Stromal cell of bone marrow (primary cell): ENCODE measurements around the gene KRT17.
"Not testable (repeated sequence)": the region's sequence is repeated elsewhere in the genome, so short reads cannot be mapped to it uniquely, and the experiment has no call there.

Experiments
- DNase-seq: peaks from one replicate; pipeline ENCODE4 v3.0.0-alpha.2; 2012; ENCODE audit warnings: low read depth

Gene KRT17

DNA sequence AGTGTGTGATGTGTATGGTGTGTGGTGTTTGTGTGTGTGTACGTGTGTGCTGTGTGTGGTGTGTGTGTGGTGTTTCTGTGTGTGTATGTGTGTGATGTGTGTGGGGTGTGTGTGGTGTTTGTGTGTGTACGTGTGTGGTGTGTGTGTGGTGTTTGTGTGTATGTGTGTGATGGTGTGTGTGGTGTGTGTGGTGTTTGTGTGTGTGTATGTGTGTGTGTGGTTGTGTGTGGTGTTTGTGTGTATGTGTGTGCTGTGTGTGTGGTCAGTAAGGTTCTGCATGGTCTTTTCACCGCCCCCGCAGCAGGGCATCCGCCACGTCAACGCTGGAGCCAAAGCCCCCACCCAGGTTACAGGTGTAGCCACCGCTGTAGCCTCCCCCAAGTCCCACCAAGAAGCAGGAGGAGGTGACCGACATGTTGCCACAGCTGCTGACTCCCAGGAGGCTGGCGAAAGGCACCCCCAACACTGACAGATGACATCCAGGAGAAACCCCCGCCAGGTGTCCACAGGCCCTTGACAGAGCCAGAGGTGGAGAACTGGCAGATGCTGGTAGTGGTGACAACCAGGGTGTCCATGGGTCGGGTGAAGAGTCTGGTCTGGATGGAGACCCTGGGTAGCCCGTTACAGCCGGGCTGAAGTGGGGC lies 9.3 kb upstream of the KRT17 start:
- DNase-seq = no peak

DNA sequence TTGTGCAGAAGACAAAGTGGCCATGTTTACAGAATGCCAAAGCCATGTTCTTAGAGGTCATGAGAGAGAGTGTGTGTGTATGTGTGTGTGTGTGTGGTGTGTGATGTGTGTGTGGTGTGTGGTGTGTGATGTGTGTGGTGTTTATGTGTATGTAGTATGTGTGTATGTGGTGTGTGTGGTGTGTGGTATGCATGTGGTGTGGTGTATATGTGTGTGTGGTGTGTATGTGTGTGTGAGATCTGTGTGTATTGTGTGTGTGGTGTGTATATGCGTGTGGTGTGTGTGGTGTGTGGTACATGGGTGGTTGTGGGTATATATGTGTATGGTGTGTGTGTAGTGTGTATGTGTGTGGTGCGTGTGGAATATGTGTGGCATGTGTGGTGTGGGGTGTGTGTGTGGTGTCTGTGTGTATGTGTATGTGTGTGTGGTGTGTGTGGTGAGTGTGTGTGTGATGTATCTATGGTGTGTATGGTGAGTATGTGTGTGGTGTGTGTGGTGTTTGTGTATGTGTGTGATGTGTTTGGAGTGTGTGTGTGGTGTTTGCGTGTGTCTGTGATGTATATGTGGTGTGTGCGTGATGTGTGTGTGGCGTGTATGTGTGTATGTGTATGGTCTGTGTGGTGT lies 8.2 kb upstream of the KRT17 start:
- no peak for DNase-seq

DNA sequence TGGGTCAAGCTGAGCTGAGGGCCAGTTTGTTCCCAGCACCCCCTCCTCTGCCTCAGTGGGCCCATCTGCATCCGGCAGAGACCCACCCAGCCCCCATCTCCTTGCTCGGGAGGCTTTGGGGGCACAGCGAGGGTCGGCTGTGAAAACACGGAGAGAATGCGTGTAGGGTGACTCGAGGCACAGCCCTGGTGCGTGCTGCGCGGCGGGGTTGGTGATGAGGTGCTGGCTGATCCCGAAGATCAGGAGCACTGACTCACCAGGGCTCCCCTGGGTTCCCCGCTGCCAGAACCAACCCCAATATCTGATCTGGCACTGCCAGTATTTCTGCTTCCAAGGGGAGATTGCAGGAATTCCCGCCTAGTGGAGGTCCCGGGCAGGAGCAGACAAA lies 7.5 kb upstream of the KRT17 start:
- DNase-seq = no peak

DNA sequence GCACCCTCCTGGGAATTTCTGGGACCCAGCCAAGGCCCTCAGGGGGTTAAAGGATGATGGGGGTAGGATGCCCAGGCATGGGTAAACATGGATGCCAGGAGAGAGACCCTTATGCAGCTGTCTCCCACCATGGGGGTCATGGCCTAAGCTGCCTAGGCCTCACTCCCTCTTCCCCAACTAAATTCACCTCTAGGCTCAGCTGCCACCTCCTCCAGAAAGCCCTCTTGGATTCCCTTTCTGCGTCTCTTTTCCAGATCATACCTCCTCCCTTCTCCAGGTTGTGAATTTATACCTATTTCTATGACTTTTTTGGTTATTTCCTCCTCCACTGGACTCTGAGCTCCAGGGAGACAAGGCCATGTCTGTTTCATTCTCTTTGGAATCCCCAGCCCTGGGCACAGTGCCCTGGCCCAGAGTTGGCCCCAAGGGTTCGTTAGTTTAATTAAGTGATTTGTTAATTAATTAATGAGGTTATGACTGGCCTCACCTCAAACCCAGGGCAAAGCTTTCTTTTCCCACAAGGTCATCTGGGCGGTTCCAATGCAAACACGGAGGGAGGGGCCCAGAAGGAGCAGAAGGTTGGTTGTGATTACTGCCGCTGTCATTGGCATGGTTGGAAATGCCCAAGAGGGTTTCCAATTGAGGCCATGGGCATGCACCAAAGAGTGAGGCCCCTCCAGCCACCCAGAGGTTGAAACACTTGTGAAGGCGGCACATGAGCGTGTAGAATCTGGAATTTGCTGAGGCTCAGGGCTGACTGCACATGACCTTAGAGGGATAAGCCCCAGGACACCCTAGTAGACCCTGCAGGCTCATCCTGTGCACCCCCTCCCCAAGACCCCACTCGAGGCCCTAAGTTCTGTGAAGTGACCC lies 6.9 kb upstream of the KRT17 start:
- no peak for DNase-seq

DNA sequence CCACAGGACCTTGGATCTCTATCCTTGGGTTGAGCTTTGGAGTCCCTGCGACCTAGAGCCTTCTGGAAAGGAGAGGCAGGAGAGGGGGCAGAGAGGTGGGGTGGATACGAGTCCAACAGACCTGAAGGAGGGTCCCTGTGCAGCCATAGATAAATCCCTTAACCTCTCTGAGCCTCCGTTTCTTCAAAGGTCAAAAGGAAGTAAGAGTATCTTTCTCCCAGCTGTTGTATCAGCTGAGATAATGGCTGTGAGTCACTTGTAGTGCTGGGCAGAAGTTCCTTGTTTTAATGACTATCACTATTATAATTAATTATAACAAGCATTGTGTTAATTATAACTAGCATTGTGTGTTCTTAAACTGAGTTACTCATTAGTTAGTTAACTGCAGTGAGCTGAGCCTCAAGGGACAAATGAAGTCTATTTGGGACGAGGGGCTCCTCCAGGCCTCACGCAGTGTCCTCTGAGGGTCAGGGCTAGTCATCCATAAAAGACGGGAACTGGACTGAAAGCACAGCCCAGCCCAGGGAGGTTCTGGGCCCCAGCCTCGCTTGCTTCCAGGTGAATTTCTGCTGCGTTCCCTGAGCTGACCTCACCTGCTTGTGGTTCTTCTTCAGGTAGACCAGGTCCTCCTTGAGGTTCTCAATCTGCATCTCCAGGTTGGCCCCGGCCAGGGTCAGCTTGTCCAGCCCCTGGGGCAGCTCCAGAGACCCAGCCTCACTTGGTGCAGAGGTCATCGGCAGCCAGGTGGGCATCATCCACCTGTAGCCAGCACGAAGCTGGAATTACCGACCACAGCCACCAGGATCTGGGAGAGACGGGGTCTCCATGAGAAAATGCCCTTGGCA lies 5.7 kb upstream of the KRT17 start:
- no peak for DNase-seq

DNA sequence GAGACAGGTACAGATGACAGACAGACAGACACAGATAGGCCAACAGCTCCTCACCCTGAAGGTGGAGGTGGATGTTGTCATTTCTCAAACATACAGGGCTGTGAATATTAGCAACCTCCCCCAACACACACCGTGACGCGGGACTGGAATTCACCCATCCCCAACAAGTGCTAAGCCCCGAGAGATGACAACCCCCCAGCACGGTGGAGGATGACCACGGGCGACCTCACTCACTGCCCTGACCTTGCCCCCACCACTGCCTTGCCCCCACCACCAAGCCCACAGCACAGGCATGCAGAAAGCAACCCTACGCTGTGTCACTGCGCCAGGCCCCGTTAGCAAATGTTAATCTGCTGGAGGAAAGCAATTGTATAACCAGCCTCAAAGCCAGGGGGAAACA lies 4.9 kb upstream of the KRT17 start:
- no peak for DNase-seq

DNA sequence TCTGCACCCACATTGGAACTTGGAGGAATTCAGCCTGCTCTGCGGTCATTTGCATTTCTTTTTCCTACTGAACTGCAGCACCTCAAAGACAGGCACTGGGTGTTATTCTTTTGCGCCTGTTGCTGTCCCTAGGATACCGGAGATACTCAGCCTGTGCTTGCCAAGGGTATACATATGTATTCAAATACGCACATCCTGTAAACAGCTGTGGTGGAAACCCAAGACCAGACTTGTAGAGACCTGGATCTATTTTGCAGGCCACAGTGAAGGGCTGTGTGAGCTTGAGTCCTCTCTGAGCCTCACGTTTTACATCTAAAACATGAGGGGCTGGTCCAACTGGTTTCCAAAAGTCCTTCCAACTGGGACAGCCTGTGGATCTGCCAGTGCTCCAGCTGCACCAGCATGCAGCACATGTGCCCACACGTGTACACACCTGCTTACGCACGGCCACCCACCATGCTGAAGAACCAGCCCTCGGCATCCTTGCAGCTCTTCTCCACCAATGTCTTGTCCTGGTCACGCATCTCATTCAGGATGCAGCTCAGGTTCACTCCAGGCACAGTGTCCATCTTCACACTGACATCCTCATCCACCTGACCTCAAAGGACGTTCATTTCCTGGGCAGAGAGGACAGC lies 4.4 kb upstream of the KRT17 start:
- not testable (repeated sequence) for DNase-seq

DNA sequence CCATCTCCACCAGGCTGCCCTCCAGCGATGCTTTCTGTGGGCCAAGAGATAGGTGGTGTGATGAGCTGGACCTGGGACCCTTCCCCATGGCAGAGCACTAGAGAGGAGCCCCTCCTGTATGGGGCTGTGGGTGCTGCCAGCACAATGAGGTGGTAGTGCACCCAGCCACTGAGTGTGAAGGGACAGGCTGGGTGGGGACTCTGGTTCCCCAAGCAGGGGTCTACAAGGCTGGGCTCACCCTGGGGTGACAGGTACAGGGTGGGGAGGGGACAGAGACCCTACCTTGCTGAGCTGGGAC lies 3.6 kb upstream of the KRT17 start:
- DNase-seq = not testable (repeated sequence)

DNA sequence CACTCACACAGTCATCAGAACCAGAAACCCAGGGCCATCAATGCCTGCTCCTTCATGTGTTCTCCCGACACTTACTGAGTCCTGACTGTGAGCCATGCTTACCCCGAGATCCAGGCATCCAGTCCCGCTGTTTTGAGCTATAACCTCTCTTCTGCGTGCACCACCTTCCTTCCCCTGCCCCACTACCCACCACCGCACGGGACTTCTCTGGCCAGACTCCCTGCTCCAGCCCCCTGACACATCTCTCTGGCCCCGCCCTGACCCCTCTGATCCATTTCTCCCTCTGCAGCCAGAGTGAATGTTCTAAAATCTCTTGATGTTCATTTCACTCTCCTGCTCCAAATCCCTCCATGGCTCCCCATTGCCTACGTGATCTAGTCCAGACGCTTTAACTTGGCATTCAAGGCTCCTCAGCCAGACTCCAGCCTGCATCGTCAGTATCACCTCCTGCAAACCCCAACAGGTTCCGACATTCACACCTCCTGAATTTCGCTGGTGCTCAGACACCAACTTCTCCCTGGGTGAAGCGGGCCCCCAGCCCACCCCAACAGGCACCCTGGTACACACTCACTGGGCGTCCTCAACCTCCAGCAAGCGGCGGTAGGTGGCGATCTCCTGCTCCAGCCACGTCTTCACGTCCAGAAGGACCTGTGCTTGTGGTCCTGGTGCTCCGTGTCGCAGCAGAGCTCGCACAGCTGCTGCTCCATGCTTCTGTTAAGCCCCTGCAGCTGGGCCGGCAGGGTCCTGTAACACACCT lies 3.1 kb upstream of the KRT17 start:
- no peak for DNase-seq

DNA sequence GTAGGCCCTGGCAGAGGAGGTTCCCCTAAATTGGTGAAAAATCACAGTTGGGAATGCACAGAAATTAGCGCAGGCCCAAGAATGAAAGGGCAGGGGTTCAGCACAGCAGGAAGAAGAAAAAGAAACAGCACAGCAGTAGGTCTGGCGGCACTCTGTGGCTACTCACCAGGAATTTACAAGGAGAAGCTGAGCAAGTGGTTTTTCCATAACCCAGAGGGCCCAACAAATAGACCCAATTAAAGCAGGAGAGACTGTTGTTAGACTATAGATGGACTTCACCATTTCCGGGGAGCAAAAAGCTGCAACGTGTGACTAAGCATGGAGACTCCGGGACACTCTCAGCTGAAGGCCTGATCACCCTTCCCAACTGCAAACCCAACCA lies 2.5 kb upstream of the KRT17 start:
- DNase-seq = not testable (repeated sequence)

DNA sequence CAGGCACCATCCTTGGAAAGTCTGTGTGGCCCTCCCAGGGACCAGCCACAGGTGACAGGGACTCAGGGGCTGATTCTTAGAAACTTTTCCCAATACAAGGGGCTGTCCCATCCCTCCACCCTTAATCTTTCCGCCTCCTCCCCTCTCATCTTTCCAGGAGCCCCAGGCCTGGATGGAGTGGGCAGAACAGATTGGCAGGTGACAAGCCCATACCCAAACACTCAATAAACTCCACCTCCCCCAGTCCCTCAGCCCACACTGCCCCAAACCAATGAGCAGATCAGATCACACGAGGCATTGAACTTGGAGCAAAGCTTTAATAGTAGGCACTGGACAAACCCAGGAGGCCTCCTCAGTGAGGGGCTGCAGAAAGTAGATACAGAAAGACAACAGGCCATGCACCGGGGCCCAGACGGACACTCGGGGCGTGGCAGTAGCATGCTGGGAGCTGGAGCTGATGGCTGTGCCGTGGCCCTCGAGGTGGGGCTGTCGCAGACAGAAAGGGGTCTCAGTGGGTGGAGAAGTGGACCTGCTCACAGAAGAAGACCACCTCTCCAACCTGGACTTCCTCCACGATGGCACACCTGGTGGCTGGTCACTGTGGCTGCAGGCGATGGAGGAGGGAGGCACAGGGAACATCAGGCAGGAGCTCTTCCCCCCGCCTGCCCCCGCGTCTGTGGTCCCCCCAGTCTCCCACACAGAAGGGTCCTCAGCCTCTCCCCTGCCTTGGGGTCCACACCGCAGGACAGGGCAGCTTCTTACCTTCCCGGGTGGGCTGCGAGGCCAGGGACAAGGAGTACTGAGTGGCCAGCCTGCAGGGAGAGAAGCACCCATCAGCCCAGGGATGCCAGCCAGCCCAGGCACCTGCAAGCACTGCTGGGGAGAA lies 1.9 kb upstream of the KRT17 start:
- DNase-seq = not testable (repeated sequence)

DNA sequence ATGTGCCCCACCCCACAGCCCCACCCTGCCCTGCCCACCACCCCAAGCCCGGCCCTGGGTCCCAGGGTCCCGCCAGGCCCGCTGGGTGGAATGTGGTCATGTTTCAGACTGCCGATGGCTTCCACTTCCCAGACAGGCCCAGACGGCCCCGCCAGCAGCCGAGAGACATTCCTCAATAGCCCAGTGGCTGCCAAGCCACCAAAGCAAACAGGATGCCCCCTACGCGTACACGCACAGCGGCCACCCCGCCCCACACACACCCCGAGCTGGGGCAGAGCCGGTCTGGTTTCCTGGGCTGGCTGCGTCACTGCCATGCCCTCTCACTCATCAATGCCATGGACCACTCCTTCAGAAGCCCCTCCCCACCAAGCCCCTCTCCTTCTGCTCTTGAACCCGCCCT lies 1.2 kb upstream of the KRT17 start:
- DNase-seq = no peak

DNA sequence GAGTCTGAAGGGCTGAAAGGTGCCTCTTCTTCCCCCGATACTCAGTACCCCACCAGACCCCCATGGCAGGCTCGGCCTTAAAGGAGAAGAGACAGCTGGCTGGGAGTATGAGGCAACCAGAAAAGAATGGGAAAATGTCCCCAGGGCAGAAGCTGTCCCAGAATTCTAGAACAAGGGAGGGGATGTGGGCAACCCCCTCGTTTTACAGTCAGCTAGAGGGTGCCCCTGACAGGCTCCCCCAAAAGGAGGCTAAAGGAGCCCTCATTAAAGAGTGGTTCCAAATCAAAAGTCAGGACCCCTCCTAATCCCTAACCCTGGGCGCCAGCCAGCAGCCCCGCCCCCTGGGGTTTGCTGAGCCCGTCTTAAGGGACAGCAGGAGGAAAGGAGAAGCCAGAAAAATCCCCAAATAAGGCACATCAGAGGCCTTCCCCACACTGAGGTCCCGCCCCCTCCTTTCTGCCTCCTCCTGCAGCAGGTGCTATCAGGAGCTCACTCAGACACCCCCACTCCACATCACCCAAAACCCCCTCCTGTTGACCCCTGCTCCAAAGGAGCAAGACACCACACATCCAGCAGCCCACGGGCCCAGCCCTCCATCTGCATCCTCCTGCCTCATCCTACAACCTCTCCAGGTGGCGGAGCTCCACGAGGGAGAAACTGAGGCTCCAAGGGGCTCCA lies 1.1 kb downstream of the KRT17 start:
- not testable (repeated sequence) for DNase-seq

DNA sequence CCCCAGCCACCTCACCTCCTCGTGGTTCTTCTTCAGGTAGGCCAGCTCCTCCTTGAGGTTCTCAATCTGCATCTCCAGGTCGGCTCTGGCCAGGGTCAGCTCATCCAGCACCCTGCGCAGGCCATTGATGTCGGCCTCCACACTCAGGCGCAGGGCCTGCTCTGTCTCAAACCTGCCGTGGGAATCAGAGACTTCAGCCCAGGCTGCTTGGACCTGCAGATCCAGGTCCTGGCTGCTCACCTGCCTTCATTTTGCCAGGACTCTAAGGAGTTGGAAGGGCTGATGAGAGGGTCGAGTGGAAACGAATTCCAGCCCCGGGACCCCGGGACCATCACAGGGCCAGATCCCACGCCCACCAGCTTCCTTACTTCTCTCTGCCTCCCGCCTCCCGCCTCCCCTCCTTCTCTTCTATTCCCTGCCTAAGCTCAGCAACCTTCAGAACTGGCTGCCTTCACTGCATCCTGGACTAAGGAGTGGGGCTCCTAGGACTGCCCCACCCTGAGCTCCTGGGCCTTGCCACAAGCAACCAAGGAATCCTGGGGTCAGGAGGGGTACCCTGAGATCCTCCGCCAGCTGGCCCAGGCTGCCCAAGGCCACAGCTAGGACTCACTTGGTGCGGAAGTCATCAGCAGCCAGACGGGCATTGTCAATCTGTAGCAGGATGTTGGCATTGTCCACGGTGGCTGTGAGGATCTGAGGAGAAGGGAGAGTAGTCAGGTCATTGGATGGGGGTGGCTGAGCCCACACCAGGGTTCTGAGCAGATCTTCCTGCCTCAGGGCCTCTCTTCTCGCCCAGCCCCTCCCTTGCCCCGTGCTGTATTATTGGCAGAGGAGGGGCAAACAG lies 1.8 kb downstream of the KRT17 start:
- not testable (repeated sequence) for DNase-seq

DNA sequence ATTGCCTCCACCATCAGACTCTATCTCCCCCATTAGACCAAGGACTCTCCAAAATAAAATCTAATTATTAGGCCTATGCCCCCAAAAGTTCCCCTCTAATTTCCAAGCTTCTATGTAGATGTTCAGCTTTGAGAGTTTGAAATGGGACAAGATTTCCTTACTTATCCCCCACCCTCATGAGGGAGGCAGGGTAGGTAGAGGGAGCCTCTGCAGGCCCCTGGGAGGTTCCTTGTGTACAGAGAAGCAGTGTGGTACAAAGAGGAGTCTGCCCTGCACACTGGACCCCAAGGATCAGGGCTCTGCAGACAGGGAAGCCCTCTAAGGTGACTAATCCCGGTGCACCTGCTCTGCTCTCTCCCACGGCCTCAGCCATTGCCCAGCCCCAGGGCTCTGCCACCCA lies 2.5 kb downstream of the KRT17 start:
- no peak for DNase-seq

DNA sequence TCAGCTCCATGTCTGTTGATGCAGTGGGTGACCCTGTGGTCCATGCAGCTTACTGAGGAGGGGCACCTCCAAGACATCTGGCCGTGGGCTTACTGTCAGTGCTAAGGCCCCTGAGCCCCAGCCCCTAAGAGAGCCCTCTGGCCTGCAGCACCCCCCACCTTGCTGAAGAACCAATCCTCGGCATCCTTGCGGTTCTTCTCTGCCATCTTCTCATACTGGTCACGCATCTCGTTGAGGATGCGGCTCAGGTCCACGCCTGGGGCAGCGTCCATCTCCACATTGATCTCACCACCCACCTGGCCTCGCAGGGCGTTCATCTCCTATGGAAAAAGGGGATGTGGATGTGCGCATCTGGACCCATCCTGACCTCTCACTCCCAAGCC lies 2.9 kb downstream of the KRT17 start:
- not testable (repeated sequence) for DNase-seq

DNA sequence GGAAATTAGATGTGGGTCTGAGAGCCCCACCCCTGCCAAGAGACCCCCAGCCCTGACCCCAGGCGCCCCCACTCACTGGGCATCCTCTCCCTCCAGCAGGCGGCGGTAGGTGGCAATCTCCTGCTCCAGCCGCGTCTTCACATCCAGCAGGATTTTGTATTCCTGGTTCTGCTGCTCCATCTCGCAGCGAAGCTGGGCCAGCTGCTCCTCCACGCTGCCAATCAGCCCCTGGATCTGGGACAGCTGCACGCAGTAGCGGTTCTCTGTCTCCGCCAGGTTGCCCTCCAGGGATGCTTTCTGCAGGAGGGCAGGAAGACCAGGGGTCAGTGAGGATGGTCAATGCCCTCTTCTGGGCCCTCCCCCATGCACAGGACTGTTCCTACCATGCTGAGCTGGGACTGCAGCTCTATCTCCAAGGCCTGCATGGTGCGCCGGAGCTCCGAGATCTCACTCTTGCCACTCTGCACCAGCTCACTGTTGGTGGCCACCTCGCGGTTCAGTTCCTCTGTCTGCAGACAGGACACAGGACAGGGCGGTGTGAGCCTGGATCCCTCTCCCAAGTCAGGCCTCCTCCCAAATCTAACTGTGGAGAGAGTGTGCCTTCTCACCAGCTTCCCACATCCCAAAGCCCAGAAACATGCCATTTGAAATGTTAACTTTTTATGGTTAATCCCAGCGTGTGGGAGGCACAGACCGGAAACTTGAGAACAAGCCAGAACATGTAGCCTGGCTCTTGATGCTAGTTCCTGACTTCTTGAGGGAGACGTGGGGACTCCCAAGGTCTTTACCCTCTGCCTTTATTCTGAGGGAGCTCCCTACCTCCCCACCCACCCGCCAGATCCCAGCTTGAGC lies 3.6 kb downstream of the KRT17 start:
- no peak for DNase-seq
